HEK293T (cell line): Measurements from ENCODE around the gene CD27.
"Not testable (repeated sequence)": the region's sequence is repeated elsewhere in the genome, so short reads cannot be mapped to it uniquely, and the experiment has no call there.

Source experiments
- SUZ12 ChIP-seq: fragments of 450-650 bp; IDR thresholded peaks from 2 replicates; pipeline ENCODE4 v1.6.1; 2016; ENCODE audit warnings: mild to moderate bottlenecking
- TARDBP ChIP-seq: fragments of 450-650 bp; IDR thresholded peaks from 2 replicates; pipeline ENCODE4 v1.6.1; 2016

DNA sequence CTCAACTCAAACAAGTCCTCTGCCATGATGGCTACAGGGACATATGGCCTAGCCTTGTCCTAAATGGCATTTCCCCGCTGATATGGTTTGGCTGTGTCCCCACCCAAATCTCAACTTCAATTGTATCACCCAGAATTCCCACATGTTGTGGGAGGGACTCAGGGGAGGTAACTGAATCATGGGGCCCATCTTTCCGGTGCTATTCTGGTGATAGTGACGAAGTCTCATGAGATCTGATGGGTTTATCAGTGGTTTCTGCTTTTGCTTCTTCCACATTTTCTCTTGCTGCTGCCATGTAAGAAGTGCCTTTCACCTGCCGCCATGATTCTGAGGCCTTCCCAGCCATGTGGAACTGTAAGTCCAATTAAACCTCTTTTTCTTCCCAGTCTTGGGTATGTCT is 22.0 kb downstream of the CD27 start:
- TF ChIP-seq SUZ12, TARDBP: not testable (repeated sequence)
